Body of pancreas (tissue), 4 donors: Measurements from ENCODE around the gene TMEM190.

Experiments used
- POLR2A ChIP-seq, 3 donors: fragments of 450-650 bp; IDR thresholded peaks; one replicate each; pipeline ENCODE4 v1.6.1; 2016; ENCODE audit warnings: antibody characterized with exemption in 3 of 3, mild to moderate bottlenecking in 2 of 3
- TF ChIP-seq, protein P1 (sequence below), 7 experiments: fragments of 450-650 bp in 4 of 7; fragments of 200-600 bp in 3 of 7; sonication (generic) in 3 of 7; IDR thresholded peaks; one replicate each; pipeline ENCODE4 v1.5.1; 2016 to 2019; ENCODE audit warnings: antibody characterized with exemption in 7 of 7

DNA sequence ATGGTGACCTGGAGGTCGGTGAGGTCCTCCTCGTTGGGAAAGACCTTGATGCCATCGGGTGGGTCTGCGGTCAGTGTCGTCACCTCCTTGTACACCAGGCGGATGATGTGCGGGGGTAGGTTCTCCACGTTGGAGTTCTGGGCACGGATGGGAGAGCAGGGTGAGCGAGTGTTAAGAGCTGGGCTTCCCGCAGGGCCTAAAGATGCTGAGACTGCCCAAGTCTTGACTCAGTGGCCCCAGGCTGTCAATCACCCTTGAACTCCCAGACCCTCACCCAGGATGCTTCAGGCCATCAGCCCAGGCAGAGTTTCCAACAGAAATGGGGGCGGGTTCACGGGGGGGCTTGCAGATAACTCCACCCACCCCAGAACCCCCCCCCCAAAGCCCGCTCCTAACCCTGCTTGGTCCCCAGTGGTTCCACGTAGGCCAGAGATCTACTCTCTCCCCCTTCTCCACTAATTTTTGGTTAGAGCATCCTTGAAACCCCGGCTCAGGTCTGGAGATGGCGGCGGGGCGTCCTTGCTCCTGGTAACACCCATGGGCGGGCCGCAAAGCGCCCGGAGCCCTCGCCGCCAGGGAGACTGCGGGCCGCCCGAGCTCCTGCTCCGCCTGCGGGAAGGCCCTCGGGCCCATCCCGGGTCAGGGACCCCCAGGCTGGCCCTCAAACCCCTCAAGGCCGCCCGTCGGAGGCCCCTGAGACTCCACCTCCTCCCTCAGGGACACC lies 30.4 kb downstream of the TMEM190 start:
- TF ChIP-seq, protein P1, sequence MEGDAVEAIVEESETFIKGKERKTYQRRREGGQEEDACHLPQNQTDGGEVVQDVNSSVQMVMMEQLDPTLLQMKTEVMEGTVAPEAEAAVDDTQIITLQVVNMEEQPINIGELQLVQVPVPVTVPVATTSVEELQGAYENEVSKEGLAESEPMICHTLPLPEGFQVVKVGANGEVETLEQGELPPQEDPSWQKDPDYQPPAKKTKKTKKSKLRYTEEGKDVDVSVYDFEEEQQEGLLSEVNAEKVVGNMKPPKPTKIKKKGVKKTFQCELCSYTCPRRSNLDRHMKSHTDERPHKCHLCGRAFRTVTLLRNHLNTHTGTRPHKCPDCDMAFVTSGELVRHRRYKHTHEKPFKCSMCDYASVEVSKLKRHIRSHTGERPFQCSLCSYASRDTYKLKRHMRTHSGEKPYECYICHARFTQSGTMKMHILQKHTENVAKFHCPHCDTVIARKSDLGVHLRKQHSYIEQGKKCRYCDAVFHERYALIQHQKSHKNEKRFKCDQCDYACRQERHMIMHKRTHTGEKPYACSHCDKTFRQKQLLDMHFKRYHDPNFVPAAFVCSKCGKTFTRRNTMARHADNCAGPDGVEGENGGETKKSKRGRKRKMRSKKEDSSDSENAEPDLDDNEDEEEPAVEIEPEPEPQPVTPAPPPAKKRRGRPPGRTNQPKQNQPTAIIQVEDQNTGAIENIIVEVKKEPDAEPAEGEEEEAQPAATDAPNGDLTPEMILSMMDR (IDR thresholded peaks at IDR 0.05): no peak
- no peak for TF ChIP-seq POLR2A (IDR thresholded peaks at IDR 0.05)
